ENCODE results near the gene MAGEB16.

GRCh38 chrX:35800474-35800873 lies 2.3 kb downstream of the MAGEB16 start:
- TF ChIP-seq POLR2AphosphoS5 (IDR thresholded peaks at IDR 0.05) (no peak), POLR2A (IDR thresholded peaks at IDR 0.05) (no peak), CTCF (IDR thresholded peaks at IDR 0.05) (no peak)

Data from gastroesophageal sphincter (tissue), 3 donors.